Posterior vena cava (tissue), 2 donors: ENCODE results near the gene CADM4. TPM values are rescaled to one million over a fixed set of nuclear protein-coding genes. Genes with fewer than 3 reads are reported as not detected.
"Not testable (repeated sequence)": the region's sequence is repeated elsewhere in the genome, so short reads cannot be mapped to it uniquely, and the experiment has no call there.

Experiments
- DNase-seq: peaks from one replicate; pipeline ENCODE4 v3.0.0-alpha.2; 2020; ENCODE audit warnings: low spot score
- intact Hi-C, 2 donors: fragments of 100-400 bp; cut with DNase I; formaldehyde crosslinking; loops; one replicate each; pipeline versions ENCODE4 v1.14.1 to v1.14.2; 2022 to 2023
- total RNA-seq, 2 donors: library from RNA; stranded (reverse); fragmentation: NEBNext Ultra II Directional; extraction: Animal tissue kit (Norgen Biotek cat#: 25700); gene quantifications; one replicate each; pipeline ENCODE4 v1.2.1, GENCODE V29; 2021
- donor health status: DM: yes; HTN: yes; CAD: no.
- donor health status: DM: yes; HTN: yes; CAD: no.

Gene CADM4
- total RNA-seq, 2 donors from 2014 or later: 3.3 to 4.0 TPM

DNA sequence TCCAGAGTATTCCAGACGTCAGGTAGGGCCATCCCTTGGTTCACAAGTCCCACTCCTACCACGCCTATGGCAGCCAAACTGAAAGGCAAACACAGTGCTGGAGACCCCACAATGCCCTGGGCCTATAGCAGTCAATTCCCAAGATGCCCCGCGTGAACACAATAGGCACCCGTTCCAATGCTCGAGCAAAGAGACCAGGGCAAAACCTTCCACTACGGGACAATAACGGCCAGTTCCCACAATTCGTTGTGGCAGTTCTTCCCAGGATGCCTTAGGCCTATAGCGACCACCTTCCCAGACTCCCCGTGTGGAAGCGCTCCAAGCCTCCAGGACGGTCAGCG is 20.8 kb downstream of the CADM4 start:
- DNase-seq: no peak
- intact Hi-C loops: no loop called here

- intact Hi-C loops: no loop called here
- DNase-seq: no peak
Measured at GRCh38 chr19:43616954-43617353, 22.7 kb downstream of the CADM4 start.

GRCh38 chr19:43616306-43616705 is 23.3 kb downstream of the CADM4 start:
- DNase-seq: no peak
- intact Hi-C loops: no loop called here

GRCh38 chr19:43612374-43612773 is 27.3 kb downstream of the CADM4 start:
- no peak for DNase-seq
- intact Hi-C loops: no loop called here

- intact Hi-C loops: no loop called here
- DNase-seq: no peak
Measured at GRCh38 chr19:43611788-43612187, 27.9 kb downstream of the CADM4 start, which contains the start of gene SRRM5. Gene SRRM5 (plus strand): TSS chr19:43612088. CDS start chr19:43612122, 34 bp downstream.

DNA sequence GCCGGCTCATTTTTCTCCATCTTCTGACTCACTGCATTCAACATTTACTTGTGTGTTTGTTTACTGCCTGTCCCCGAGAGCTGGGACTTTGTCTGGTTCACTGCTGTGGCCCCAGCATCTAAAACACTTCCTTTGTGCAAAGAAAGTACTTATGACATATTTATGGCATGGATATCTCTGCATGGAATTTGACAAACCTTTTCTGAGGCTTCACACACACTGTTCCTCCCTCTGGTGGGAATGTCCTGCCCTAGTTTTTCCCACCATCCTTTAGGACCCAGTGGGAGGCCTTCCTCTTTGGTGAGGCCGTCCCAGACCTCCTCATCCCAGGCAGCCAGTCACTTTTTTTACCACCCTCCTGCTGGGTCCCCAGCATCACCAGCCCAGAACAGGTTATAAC is 29.2 kb downstream of the CADM4 start:
- no peak for DNase-seq
- intact Hi-C loops: no loop called here

DNA sequence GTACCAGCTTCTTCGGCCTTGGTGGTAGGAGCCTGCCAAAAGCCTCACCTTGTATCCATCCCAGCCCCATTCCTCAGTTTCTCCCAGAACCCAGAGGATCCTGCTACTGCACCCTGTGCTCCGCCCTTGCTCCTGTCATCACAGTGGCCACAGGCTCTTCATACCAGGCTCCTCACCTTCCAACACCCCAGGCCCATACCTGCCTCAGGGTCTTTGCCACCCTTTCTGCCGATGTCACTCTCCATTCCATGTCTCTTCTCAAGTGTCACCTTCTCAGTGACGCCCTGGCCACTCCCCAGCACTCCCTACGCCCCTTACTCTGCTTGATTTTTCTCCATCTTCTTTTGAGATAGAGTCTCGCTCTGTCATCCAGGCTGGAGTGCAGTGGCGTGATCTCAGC is 29.8 kb downstream of the CADM4 start:
- intact Hi-C loops: no loop called here
- no peak for DNase-seq

DNA sequence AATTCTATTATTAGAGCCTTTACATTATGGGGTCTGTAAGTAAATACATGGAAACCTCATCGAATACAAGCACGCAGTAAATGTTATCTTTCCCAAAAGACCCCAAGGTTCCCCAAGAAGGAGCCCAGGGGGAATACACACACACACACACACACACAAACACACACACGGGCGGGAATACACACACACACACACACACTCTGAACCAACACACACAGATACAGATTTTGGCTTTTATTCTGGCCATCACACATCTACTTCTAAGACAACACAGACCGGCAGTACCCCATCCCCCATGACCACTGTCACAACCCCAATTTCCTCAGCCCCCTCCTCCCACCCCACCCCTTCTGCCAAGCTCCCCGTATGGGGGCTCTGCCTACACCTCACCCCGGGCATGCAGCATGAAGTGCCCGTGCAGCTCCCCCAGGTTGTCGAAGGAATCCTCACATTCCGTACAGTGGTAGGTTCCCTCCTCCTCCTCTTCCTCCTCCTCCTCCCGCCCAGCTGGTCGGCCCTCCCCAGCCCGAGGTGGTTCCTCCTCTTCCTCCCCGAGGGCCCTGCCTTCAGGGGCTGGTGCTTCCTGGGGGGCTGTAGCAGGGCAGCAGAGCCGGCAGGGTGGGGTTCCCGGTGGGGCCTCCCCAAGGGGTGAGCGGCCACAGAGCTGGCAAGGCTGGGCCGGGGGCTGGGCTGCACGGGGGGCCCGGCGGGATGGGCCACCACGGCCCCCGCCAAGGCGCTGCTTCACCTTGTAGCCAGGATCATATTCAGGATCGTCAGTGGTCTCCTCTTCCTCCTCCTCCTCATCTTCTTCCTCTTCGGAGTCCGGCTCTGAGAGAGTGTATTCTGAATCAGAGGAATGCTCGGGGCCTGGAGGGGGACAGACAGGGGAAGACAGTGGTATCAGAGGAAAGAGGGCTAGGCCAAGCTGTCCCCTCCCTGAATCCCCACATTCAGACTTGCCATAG is 32.1 kb downstream of the CADM4 start:
- DNase-seq: no peak
- intact Hi-C loops: no loop called here

- no peak for DNase-seq
- intact Hi-C loops: no loop called here
Measured at GRCh38 chr19:43606569-43607229, 33.0 kb downstream of the CADM4 start.

DNA sequence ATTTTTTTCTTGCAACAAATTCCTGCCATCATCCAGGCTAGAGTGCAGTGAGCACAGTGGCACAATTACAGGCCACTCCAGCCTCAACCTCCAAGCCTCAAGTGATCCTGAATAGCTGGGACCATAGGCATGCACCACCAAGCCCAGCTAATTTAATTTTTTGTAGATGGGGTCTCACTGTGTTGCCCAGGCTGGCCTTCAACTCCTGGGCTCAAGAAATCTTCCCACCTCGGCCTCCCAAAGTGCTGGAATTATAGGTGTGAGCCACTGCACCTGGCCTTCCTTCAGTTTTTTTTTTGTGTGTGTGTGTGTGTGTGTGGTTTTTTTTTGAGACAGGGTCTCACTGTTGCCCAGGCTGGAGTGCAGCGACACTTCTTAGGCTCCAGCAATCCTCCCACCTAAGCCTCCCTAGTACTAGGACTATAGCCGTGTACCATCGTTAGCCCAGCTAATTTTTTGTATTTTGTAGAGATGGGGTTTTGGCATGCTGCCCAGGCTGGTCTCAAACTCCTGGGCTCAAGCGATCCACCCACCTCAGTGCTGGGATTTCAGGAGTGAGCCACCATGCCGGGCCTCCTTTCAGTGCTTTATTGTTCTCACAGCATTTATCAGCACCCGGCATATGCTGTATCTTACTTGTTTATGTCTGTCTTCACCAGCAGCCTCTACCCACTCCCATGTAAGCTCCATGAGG is 33.6 kb downstream of the CADM4 start:
- intact Hi-C loops: no loop called here
- no peak for DNase-seq

GRCh38 chr19:43600326-43600725 is 39.3 kb downstream of the CADM4 start:
- intact Hi-C loops, DNase-seq: not testable (repeated sequence)

- intact Hi-C loops: loop anchor here in 1 of 2 donors (10.0 kb wide), 1 partner anchor 65 kb away; the partner anchor contains the start of gene ZNF575
- DNase-seq: no peak
Measured at GRCh38 chr19:43599635-43600295, 39.9 kb downstream of the CADM4 start.

DNA sequence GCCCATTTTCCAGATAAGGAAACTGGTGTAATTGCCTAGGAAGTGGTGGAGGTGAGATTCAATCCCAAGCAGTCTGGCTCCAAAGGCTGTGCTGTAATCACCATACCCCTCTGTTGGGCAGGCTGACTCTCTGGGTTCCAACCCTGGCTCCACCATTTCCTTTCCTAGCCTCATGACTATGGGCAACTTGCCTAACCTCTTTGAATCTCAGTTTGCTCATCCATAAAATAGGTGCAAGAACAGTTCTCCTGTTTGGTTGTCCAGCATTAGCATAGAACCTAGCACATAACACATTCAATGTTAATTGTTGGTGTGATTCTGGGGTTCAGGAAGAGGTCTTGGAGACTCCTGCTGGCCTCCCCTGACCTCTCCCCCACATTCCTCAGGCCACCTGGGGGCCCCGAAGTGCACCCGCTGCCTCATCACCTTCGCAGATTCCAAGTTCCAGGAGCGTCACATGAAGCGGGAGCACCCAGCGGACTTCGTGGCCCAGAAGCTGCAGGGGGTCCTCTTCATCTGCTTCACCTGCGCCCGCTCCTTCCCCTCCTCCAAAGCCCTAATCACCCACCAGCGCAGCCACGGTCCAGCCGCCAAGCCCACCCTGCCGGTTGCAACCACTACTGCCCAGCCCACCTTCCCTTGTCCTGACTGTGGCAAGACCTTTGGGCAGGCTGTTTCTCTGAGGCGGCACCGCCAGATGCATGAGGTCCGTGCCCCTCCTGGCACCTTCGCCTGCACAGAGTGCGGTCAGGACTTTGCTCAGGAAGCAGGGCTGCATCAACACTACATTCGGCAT is 41.0 kb downstream of the CADM4 start:
- DNase-seq: no peak
- intact Hi-C loops: loop anchor here in 1 of 2 donors (10.0 kb wide), 1 partner anchor 64 kb away; the partner anchor contains the start of gene ZNF575

- intact Hi-C loops: loop anchor here in 1 of 2 donors (10.0 kb wide), 1 partner anchor 63 kb away; the partner anchor contains the start of gene ZNF575
Measured at GRCh38 chr19:43597876-43598275, 41.8 kb downstream of the CADM4 start.

DNA sequence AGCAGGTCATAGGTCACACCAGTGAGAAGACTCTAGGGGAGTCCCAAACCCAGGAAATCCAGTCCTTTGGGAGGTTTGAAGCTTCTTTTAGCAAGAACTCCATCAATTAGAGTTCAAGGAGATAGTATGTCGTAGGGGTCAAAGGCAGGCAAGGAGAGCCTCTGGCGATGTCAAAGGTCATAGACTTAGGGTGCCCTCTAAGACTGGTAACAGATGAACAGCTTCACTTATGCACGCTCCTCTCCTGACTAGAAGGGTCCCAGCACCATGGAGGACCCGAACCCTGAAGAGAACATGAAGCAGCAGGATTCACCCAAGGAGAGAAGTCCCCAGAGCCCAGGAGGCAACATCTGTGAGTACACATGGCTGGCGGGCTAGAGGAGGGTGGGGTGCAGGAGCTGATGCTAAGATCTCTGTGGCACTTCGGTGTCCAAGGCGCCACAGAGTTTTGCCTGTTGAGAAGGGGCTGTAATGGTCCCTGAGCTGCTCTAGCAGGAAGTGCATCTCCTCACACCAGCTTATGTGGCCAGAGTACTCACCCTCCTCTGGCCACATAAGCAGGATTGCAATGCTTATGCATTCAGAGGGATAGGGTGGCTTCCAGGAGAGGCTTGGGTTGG is 42.7 kb downstream of the CADM4 start:
- no peak for DNase-seq
- intact Hi-C loops: loop anchor here in 1 of 2 donors (10.0 kb wide), 1 partner anchor 62 kb away; the partner anchor contains the start of gene ZNF575

More at GRCh38 chr19:43597876-43598275, 41.8 kb downstream of the CADM4 start:
- DNase-seq: no peak

DNA sequence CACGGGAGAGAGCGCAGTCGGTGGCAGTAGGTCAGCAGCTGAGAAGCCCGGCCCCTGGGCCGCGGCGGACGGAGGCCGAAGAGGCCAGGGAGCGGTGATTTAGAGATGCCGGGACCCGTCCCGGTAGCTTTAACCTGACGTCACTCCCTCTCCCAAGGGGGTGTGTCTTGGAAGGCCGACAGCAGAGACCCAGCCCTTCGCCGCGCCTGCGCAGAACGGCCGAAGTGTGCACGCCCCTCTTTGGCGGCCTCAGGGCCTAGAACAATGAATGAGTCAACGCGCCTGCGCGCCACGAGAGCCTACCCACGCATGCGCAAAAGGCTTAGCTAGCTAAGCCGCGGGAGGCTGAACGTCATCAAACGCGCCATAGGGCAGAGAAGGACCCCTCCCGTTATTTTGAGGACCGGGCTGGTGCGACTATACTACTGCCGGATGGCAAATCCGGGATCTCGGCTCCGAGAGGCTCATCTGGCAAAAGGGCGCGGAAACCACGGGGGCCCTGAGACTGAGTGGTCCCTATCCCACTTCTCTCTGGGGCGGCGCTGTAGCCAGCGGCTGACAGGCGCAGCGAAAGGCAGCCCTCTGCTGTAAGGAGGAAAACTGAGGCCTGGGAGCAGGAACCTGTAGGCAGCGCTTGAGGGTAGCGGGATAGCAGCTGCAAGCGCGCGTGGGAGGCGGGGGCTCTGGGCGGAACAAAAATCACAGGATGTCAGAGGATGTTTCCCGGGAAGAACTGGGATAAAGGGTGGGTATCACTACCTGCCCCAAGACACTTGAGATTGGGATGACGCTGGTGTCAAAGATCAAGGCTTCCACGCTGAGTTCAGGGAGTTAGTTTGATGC is 43.4 kb downstream of the CADM4 start, which contains the start of the genes IRGQ and ZNF576:
Gene IRGQ (minus strand): TSS at position 136 of the 843 bp plus-strand sequence. CDS start 796 bp downstream, outside the sequence.
Gene ZNF576 (plus strand): TSS at position 597 of the 843 bp plus-strand sequence. CDS start 514 bp downstream, outside the sequence.
- peak; percentile 100 for DNase-seq
- intact Hi-C loops: loop anchor here in 1 of 2 donors (10.0 kb wide), 1 partner anchor 61 kb away; the partner anchor contains the start of gene ZNF575
